Suppressor macrophage (primary cell): ENCODE measurements around the gene KRTAP4-7.
"Not testable (repeated sequence)": the region's sequence is repeated elsewhere in the genome, so short reads cannot be mapped to it uniquely, and the experiment has no call there.

ENCODE experiments used
- DNase-seq, 4 experiments: peaks; one replicate each; pipeline ENCODE4 v3.0.0-alpha.2; 2020 to 2022

The KRTAP4-7 gene

DNA sequence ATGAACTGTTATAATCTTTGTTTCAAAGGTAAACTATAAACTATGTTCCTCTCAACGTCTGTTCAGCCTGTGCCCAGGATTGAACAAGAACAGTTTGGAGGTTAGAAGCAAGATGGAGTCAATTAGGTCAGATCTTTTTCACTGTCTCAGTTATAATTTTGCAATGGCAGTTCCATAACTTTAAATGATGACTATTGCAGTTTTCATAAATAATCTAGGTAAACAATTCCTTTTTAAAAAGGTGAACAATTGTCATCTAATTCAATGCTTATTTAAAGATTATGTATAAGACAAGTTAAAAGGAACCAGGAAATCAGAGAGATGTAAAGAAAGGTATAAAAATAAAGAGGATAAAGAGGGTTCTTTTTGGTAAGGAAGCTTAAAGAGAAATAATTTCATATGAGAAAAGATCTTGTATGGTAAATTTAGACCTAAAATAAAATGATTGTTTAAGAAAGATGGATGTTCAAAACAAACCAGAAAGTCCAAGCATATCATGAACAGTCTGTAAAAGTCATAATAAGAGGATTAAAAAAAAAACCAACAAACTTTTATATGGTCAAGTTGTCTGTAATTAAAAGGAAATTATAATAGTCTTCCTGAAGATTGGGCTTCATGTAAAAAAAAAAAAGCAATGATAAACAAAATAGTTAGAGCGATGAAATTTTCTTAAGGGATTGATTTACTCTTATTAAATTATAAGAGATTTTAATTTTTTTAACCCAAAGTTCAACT lies 27.4 kb downstream of the KRTAP4-7 start:
- DNase-seq = no peak

DNA sequence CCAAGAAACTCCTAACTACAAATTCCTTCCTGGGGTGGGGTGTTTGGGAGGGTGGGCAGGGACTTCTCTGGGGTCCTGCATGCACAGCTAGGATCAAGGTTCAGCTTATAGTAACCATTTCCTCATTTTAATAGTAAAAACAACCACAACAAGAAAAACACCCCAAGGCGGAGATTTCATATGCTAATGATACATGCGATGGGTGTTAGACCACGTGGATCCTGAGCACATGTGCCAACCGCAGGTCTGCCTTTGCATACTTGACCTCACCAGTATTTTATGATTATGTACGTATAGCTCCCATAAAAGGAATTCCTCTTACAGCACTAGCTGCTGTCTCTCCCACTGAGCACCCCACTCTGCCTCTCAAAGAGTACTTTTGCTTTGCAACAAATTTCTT lies 32.3 kb downstream of the KRTAP4-7 start:
- peak; percentile 17 to 59 (median 54) for DNase-seq

DNA sequence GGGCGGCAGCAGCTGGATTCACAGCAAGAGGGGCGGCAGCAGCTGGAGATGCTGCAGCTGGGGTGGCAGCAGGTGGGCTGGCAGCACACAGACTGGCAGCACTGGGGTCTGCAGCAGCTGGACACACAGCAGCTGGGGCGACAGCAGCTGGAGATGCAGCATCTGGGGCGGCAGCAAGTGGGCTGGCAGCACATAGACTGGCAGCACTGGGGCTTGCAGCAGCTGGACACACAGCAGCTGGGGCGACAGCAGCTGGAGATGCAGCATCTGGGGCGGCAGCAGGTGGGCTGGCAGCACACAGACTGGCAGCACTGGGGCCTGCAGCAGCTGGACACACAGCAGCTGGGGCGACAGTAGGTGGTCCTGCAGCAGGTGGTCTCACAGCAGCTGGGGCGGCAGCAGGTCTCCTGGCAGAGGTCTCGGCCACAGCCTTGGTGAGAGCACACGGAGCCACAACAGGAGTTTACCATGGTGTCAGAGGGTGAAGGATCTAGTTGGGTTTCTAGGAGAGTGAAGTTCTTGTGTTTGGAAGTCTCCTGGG lies 34.0 kb downstream of the KRTAP4-7 start, which contains the start of gene KRTAP4-11:
TSS of gene KRTAP4-11 (minus strand) at position 528 of the 541 bp plus-strand sequence. CDS start at position 470, 58 bp downstream.
- DNase-seq = not testable (repeated sequence)

DNA sequence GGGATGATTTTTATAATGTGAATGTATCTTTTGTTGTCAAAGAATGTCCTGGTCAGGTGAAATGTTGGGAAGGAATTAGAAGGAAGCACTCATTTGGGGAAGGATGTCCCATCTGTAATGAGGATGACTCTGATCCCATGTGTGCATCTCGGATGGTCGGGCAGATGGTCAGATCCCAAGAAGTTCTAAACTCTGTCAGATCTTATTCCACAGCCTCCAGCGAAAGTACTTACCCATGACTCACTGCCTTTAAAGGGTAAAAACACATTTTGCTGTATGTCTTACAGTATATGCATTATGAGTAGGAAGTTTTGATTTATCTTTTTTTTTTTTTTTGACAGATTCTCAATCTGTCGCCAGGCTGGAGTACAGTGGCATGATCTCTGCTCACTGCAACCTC lies 34.8 kb downstream of the KRTAP4-7 start:
- DNase-seq = no peak

DNA sequence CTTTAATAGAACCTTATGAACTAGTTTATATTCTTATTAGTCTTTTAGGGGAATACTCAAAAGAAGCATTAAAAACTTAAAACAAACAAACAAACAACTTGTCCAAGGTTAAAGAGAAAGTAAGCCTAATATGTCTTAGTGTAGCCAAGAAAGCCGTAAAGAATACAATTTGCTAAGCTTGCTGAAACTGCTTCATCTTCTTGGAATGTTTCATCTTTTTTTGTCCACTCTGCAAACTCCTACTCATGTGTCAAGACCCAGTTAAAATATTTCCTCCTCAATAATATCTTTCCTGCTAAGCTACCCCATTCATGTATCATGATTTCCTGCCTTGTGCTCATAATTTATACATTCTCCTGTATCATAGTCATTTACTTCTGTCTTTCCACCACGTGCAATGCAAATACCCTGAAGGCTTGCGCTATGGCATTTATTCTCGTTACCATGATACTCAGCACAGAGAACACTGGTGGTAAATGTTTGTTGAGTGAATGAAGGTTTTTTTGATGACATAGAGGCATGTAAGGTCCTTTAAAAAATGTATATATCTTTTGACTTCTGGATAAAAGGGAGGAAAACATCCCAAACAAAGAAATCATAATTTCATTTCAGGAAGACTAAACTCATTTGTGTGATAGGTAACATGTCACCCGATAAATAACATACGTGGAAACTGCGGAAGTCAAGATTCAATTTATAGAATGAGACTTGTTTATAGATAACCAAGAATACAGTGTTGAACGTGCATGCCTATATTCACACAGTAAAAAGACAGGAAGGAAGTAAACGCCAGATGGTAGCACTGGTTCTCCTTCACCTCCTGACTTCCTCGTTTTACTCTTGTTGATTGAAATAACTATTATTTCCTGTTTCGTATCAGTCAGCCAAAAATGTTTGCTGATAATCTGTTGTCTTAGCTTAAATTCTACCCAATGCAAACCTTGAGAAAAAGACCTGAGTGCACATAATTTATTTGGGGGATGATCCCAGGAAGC lies 36.0 kb downstream of the KRTAP4-7 start:
- DNase-seq = peak in 3 of 4 experiments; percentile 14 to 52 (median 48)

DNA sequence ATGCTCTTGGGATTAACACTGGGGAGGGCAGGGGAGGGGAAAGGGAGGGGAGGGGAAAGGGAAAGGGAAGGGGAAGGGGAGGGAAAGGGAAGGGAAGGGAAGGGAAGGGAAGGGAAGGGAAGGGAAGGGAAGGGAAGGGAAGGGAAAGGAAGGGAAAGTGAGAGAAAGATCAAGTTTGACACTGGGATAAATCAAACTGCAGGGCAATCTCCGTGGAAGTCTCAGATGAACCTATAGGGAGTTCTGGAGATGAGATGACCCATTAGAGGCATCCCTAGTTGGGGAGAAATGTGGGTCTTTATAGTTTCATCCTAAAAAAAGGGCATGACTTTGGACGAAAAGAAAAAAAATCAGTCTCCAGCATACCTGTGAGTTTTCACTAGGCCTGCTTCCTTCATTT lies 37.8 kb downstream of the KRTAP4-7 start:
- no peak for DNase-seq

DNA sequence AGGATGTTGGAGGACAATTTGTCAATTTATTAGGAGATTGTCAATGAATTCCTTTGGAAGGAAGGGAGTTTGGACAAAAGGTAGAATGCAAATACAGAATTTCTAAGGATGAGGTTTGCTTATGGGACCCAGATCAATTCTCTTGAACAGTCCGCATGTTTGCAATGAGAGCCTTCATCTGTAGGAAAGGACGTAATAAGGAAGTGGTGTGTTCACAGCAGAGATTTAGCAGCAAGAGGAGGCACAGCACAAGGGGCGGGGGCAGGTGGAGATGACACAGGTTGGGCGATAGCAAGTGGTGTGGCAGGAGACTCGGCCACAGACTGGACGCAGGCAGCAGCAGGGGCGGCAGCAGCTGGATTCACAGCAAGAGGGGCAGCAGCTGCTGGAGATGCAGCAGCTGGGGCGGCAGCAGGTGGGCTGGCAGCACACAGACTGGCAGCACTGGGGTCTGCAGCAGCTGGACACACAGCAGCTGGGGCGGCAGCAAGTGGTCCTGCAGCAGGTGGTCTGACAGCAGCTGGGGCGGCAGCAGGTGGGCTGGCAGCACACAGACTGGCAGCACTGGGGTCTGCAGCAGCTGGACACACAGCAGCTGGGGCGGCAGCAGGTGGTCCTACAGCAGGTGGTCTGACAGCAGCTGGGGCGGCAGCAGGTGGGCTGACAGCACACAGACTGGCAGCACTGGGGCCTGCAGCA lies 39.5 kb downstream of the KRTAP4-7 start:
- not testable (repeated sequence) for DNase-seq

DNA sequence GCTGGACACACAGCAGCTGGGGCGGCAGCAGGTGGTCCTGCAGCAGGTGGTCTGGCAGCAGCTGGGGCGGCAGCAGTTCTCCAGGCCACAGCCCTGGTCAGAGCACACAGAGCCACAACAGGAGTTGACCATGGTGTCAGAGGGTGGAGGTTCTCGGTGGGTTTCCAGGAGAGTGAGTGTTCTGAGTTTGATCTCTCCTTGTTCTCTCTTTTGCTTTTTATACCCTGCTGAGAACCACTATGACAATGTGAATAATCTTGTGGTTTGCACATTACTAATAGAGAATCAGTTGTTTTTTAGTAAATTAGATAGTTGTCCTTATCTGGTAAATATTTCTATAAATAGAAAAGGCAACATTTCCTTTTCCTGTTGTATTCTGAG lies 40.0 kb downstream of the KRTAP4-7 start, which contains the start of gene KRTAP4-12:
TSS of gene KRTAP4-12 (minus strand) at position 192 of the 381 bp plus-strand sequence. CDS start at position 132, 60 bp downstream.
- DNase-seq = not testable (repeated sequence)

DNA sequence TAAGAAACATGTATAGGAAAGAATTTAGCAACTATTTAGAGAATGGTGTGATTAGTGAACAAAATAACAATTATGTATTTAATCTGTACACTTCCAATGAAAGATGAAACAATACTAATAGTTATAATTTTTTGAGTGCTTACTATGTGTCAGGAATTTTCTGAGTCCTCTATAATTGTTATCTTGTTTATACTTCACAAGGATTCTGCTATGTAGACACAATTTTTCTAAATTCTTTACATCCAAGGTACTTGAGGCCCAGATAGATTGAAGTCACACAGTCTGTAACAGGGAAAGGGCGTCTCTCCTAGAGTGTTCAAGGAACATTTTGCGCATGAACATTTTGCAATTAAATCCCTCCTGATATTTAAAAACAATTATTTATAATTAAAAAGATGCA lies 41.1 kb downstream of the KRTAP4-7 start:
- no peak for DNase-seq

DNA sequence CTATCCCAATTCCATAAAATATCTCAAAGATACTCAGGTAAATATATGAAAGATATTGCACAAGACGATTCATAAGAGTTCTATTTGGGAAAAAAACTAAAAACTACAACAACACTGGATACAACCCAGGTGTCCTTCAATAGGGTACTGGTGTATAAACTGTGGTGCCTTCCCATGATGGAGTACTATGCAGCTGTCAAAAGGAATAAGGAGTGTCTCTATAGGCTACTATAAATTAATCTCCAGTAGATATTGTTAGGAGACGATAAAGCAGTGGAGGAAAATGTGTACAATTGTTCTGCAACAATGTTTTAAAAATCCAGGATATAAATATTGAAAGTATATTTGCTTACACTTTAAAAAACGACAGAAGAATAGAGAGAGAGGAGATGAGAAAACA lies 42.5 kb downstream of the KRTAP4-7 start:
- DNase-seq = no peak

DNA sequence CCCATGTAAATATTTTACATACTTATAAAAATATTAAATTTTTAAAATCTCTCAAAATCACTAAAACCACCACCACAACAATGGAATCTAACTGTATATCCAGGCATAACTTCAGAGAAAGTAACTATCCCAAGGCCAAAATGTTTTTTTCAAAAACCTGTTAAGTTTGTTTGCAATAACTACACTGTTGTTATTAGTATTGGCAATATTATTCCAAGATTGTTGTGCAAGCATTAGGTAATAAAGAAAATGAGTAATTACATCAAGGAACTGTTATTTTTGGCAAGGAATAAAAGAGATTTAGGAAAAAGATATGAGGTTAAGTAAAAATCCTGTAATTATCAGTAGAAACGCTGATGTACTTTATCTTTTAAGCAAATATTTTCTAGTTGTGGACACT lies 43.4 kb downstream of the KRTAP4-7 start:
- DNase-seq = no peak

DNA sequence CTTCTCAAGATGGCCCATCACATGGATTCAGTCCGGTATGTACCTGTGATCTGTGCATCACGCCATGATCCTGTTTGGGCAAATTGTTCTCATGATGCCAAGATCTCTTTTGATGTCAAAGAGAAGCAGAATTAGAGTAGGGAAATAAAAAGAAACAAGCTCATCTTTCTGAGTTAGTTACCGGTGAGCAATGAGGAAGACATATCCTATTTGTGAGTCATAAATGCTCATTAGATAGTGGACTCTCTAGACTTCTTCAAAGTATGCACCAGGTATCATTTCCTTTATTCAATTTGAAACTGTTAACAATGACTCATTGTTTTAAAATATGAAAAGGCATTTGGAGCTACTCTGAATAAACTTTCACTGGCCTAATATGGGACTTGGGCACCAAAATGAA lies 48.0 kb downstream of the KRTAP4-7 start:
- DNase-seq = no peak

DNA sequence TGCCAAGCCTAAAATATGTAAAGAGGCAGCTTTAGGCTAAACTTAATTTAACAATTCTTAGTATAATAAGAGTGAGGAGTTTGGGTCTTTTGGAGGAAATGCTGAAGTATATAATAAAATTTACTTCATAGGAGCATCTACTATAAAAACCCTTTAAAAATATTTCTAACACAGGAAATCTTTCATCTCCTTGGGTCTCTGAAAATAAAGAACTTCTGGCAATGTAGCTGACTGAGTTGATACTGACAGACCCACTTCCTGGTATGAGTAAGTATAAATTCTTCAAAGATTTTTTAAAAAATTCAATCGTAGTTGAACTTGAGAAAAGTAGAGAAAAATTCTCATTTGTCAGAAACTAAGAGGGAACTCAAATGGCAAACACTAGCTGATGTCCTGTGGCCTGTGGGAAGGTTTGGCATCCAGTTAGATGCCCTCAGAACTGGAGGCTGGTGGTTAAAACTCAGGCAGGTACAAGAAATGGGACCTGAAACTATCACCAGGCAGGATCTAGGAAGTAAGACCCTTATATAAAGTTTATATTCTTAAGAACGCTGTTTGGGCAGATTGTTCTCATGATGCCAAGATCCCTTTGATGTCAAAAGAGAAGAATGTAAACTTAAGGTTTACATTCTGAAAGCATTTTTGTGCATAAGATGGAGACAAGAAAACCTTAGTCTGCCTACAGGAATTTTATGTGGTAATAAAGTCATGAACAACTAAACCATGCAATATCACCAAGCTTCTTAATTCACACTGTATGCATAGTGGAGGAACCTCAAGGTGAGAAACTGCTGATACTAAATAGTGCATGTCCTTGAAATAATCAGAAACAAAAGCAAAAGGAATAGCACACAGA lies 50.2 kb downstream of the KRTAP4-7 start:
- DNase-seq = no peak
